HG03039 (cell line): ENCODE measurements around the gene ZDBF2.
"Not testable (repeated sequence)": the region's sequence is repeated elsewhere in the genome, so short reads cannot be mapped to it uniquely, and the experiment has no call there.

Experiments
- ATAC-seq: cut with Tn5 transposase; IDR thresholded peaks from one replicate; pipeline ENCODE4 v1.9.1; 2021; ENCODE audit warnings: mild to moderate bottlenecking, moderate library complexity; ENCODE audit not compliant: unreplicated experiment

The ZDBF2 gene

DNA sequence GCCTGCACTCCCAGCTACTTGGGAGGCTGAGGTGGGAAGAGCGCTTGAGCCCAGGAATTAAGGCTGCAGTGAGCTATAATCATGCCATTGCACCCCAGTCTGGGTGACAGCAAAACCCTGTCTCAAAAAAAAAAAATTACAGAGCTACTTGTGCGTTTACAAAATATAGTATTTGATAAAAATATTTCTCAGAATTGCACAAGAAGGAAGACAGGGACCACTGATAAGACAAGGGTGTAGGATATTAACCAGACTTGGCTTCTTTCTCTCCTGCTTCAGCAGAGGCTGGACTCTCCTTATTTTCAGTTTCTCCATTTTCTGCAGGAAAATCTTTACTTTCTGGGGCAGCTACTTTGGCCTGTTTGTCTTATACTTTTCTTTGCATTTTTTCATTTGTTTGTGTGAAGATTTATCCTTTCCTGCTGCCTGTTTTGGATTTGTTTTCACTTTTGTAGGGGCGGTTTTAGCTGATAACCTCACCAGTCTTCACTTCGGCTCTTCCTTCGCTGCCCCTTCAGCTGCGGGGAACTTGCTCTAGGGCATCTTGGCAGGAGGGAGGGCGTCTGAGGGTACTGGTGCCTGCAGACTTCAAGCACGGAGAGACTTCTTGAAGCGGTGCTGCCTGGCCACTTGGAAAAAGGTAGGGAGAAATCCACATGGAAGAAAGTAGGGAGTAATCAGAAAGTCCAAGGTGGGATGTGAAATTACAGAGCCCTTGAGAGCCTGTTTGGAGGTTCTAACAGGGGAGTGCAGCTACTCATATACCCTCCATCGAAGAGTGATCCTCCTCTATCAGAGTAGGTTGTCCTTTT, 14.9 kb upstream of the ZDBF2 start:
- ATAC-seq = no peak

DNA sequence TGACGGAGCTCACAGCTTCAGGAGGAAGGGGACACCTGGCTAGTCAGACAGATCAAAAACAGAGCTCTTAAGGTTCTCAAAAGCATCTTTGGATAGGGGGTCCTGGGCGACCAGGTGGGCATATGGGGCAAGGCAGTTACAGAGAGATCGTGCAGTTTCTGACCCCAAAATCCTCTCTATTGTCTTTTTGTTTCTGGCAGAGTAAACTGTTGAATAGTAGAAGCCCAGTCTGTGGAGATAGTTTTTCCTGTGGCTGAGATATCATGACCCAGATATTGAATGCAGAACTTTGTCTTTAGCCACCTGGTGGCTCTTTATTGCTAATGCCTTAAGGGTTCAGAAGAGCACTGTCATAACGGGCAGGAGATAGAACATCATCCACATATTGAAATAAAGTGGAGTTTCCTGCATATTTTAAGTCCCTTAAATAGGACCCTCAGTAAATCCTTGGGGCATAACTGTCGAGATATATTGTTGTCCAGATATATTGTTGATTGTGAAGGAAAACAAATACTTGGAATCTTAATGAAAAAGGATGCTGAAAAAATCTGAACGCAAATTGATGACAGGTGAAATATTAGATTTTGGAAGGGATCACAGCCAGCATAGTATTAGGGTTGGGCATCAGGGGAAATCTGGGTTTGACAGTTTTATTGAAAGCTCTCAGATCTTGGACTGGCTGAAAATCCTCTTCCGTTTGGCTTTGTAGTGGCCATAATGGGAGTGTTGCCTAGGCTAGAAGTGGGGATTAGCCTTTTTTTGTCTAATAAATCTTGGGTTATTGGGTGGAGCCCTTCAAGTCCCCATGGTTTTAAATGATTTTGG, 14.1 kb upstream of the ZDBF2 start:
- no peak for ATAC-seq

DNA sequence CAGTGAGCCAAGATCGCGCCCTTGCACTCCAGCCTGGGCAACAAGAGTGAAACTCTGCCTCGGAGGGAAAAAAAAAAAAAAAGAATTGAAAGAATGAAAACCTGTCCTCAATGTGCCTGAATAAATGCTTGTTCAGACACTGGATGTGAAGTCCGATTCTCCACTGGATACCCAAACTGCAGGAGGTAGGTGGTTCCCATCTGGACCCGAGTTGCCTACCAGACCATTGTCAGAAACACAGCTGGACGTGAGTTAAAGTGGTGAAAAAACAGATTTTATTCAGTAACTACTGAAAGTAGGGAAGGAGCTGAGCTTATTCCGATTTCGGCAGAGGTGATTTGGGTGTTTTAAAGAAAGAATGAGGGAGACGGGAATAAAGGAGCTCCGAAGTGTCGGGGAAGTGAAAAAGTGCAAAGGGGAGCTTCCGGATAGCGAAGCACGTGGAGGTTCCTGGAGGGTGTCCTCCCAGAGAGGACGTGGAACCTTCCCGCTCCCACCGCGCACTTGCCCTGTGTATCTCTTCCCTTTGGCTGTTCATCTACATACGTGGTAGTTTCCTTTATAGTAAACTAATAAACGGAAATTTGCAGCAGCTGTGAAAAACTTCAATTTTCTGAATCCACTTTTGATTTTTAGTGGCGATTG, 10.4 kb upstream of the ZDBF2 start:
- no peak for ATAC-seq

DNA sequence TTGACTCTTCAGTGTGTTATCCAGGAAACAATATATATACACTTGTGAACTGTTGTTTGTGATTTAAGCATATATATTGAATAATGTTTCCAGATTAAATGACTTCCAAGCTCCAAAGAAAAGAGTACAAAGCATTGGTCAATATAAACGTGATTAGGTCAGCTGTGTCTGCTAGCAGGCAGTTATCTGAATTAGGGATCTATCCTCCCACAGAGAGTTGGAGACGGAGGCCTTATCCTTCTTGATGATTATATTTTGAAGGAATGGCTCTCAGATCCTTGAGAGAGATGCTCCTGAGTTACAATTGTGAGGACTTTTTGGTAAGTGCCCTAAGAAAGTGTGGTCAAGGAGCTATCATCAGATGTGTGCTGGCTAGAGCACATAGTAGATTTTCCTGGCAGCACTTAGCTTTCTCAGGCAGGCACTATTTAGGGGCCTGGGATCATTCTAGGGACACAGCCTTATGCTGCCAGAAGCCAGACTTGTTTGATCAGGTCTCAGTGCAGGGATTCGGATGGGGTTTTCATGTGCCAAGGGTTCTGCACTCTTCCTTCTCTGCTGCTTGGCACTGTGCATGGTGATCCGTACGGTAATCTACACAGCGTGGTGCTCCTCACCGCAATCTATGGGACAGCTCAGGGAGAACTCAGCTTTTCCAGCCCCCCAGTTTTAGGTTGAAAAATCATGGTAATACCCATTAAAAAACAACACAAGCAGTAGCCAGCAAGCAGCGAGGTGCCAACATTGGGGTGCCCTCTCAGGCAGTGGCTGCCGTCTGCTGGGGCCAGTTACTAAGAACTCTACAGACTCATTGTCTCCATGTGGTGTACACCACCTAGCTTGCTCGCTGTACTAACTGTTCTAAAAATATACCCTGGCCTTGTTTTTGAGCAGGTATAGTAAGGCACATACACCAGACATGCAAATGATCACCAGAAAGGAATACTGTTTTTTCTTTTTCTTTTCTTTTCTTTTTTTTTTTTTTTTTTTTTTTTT, 8.0 kb upstream of the ZDBF2 start:
- ATAC-seq = no peak

DNA sequence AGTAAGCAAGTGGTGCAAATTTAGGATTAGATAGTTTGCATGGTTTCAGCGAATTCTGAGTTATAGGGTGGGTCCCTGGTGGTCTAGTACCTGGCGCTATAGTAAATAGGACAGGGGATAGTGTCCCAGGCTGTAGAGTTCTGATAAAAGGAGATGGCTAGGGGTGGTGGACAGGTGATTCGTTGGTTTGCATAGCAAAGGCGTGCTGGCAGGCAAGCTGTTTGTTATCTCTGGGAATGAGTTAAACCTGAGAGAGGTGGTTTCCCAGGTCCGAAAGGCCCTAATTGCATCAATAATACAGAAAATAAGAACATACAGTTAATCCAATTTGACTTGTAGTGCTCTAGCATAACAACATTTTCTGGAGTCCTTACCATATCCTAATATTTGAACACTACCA, 6.9 kb upstream of the ZDBF2 start:
- no peak for ATAC-seq

DNA sequence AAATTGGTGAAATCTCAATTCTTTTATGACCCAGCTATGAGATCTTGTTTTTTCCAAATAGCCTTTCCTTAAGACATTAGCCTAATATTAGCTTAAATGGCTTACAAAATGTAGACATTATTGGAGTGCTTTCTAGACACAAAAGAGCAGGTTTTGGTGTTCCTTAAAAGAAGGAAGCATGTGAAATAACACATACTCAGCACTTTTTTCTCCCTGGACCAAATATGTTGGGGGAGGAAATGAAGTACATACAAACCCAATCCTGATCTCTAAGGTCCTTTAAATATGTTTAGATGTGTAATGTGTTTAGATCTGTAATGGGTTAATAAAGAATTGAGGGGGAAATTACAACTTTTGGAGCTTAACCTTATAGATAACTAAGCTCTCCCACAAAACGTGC, 3.4 kb upstream of the ZDBF2 start:
- ATAC-seq = no peak

DNA sequence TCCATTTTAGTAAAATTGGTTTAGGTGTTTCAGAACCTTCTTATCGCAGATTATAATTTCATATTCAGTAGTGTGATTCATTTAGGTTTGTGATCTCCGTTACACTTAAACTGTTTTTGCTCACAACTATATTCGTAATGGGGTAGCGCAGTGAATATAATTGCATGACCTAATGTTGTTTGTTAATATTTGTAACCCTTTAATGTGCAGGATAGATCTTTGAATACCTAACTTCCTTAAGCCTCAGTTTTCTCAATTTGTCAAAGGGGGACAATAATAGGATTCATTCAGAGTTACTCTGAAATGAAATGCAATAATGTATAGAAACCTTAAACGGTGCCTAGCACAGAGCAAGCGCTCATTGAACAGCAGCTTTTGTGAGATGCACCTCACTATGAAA, 558 bp upstream of the ZDBF2 start:
- no peak for ATAC-seq

DNA sequence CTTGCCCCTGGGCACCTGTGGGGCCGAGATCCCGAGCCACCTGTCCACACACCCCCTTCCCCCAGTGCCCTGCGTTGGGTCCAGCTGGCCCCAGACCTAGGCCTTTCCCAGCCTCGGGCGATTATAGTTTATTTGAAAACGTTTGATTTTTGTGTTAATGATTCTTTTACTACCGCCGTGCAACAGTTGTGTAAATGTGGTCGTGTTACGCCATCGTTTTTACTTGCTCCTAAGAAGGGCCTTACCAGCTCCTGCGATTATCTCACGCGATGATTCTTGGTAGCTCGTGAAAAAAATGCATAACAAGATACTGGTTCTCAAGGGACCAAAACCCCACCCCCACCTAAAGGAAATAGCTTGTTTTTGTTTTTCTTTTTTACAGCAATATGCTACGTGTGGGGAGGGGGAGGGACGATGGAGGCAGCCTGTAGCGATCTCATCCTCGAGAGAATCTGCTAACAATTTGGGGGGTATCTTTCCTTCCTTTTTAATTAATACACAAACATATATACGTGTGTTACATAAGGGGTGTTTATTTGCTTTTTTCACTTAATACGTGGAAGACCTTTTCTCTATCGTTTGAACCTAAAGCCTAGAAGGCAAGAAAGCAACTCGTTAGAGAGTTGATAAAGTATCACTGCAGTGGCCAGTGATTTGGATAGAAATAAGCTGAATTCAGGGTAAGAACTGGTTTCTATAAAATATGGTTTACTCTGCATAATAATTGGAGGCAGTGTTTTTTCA, 1.0 kb downstream of the ZDBF2 start:
- peak; percentile 15 for ATAC-seq

DNA sequence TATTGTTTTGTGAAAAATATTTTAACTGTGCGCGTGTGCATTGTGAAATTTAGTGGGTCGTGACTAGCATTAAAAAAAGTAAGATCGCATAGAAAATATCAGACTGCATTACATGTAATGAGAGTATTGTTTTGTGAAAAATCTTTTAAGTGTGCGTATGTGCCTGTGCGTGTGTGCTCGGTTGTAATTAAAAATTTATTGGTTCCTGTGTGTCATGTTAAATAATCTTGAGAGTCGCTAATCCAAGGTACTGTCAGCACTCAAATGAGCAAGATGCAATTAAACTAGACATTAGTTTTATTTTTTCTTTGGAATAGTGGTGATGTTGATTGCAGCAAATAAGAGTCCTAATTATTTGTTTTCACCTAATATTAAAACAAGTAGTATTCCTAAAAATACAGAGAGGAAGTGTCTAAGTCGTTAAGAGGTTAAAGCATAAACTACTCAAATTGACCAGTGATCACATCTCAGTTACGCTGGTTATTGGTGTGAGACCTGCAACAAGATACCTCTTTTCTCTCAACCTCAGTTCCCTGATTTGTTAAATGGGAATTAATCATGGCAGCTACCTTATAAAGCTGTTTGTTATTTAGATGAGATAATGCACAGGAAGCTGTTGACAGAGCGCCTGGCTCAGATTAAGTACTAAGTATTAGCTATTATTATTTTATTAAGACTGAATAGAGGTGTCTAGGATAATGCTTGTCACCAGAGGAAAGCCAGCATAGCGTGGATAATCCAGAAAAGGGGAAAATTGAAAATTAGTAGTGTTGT, 1.9 kb downstream of the ZDBF2 start:
- no peak for ATAC-seq

DNA sequence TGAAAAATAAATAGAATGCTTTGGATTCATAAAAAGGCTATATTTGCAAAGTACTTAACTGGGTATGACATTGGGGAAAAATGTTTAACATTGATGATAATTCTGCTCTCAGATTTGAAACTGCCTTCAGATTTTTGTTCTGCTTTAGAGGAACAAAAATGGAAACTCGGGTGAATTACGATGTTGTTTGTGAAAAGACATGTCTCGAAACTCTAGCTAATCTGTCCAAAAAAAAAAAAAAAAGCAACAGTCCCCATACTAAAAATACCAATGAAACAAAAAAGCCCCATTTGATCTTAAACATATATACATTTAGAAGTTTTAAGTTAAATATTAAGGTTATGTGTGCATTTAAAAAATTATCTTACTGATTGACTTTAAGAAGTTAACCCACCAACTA, 3.0 kb downstream of the ZDBF2 start:
- ATAC-seq = no peak

DNA sequence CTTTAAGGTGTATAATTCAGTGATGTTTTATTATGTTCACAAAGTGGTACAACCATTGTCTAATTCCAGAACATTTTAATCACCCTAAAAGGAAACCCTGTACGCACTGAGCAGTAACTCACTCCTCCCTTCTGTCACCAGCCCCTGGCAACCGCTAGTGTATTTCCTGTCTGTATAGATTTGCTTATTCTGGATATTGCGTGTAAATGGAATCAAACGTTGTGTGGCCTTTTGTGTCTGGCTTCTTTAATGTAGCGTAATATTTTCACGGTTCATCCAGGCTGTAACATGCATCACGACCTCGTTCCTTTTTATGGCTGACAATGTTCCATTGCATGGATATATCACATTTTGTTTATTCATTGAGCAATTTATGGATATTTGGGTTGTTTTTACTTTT, 8.3 kb downstream of the ZDBF2 start:
- ATAC-seq = no peak

DNA sequence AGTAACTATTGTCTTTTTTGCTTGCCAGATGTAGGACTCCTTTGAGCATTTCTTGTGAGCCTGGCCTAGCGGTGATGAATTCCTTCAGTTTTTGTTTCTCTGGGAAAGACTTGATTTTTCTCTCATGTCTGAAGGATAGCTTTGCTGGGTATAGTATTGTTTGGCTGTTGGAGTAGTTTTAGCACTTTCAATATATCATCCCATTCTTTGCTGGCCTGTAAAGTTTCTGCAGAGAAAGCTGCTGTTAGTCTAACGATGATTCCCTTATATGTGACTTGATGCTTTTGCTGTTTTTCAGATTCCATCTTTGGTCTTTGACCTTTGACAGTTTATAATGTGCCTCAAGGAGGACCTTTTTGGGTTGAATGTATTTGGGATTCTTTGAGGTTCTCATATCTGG, 12.7 kb downstream of the ZDBF2 start:
- ATAC-seq = no peak

DNA sequence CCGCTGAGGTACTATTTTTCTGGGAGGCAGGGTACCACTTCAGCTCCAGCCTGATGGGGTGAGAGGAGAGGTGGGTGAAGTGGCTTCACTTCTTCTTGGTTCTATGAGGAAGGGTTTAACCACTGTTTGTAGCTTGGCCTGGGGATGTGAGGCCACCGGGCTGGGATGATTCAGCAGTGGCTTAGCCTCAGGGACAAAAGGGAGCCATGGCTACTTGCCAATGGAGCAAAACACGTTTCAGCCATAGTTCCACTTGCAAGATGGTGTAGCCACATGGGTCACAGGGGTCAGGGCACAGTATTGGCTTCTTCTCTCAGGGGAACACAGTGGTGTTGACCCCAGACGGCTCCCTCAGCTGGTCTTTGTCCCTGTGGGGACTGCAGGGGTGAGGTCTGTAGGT, 14.9 kb downstream of the ZDBF2 start:
- ATAC-seq = no peak

DNA sequence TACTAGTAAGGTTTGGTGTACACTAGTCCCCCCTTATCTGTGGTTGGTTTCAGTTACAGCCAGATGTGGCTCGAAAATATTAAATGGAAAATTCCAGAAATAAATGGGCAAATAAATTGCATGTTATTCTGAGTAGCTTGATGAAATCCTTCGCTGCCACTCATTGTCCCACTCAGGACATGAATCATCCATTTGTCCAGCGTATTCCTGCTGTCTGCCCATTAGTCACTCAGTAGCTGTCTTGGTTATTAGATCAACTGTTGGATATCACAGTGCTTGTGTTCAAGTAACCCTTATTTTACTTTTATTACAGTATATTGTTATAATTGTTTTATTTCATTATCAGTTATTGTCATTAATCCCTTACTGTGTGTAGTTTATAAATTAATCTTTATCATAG, 21.7 kb downstream of the ZDBF2 start:
- ATAC-seq = no peak

DNA sequence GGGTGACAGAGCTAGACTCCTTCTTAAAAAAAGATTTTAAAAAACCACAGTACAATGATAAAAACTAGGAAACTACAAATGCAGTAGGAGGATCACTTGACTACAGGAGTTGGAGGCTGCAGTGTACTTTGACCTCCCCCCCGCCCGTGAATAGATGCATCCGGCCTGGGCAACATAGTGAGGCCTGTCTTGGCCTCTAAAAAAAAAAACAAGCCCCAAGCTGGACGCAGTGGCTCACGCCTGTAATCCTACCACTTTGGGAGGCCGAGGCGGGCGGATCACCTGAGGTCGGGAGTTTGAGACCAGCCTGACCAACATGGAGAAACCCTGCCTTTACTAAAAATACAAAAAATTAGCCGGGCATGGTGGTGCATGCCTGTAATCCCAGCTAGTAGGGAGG, 25.1 kb downstream of the ZDBF2 start:
- not testable (repeated sequence) for ATAC-seq

DNA sequence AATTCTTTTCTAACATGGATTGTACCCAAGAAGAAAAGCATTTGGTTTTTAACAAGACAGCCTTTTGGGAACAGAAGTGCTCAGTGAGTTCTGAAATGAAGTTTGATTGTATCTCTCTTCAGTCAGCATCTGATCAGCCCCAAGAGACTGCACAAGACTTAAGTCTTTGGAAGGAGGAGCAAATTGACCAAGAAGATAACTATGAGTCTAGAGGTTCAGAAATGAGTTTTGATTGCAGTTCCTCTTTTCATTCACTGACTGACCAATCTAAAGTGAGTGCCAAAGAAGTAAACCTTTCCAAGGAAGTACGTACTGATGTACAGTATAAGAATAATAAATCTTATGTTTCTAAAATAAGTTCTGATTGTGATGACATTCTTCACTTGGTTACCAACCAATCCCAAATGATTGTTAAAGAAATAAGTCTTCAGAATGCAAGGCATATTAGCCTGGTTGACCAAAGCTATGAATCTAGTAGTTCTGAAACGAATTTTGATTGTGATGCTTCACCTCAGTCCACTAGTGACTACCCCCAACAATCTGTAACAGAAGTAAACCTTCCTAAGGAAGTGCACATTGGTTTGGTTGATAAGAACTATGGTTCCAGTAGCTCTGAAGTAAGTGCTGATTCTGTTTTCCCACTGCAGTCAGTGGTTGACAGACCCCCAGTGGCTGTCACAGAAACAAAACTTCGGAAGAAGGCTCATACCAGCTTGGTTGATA, 31.2 kb downstream of the ZDBF2 start:
- no peak for ATAC-seq

DNA sequence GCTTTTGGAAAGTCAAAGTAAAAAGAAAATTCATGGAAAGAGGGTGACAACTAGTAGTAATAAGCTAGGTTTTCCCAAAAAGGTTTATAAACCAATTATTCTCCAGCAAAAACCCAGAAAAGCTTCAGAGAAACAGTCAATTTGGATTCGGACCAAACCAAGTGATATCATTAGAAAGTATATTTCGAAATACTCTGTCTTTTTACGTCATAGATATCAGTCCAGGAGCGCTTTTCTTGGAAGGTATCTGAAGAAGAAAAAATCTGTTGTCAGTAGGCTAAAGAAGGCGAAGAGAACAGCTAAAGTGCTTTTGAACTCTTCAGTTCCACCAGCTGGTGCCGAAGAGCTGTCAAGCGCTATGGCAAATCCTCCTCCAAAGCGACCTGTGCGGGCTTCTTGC, 36.6 kb downstream of the ZDBF2 start:
- no peak for ATAC-seq

DNA sequence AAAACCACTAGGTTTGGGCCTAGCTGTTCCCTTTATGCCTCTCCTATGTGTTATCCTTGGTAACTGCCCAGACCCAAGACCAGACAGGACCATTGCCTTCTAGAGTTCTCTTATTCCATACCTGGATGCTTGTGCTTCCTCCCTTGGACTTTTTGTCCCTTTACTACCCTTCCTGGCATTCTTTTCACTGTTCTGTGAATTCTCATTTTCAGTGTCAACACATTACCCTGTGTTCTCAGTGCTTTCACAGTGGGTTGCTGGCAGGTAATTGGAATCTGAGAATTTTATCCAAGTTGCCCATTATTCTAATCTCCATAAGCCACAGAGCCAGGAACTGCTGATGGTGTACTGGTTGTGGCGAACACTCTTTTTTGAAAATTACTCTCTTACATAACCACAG, 41.7 kb downstream of the ZDBF2 start:
- ATAC-seq = no peak

DNA sequence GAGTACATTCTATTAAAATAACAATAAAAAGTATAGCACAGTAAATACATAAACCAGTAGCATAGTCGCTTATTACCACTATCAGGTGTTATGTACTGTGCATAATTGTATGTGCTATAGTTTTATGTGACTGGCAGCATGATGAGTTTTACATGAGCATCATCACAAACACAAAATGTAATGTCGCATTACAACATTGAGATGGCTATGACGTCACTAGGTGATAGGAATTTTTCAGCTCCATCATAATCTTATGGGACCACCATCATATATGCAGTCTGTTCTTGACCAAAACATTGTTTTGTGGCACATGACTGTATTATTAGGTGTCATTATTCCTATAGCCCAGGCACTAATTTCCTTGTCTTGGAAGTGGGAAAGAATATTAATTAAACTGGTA, 48.6 kb downstream of the ZDBF2 start:
- ATAC-seq = no peak
